Spleen (tissue), 11 donors: ENCODE measurements around the gene POLN. TPM values are rescaled to one million over a fixed set of nuclear protein-coding genes. Genes with fewer than 3 reads are reported as not detected.

Source experiments
- DNase-seq: peaks from one replicate; pipeline ENCODE4 v3.0.0-alpha.2; 2020
- H3K27ac ChIP-seq, 8 donors: fragments of 200-600 bp; sonication (generic) in 7 of 8; 1 replicate in 4 of 8; 2 replicates in 4 of 8; pipeline versions ENCODE4 v1.5.0 to v1.8.0; 2016 to 2021; ENCODE audit warnings: inconsistent platforms in 4 of 8, mild to moderate bottlenecking in 4 of 8, moderate library complexity in 1 of 8
- H3K27me3 ChIP-seq, 7 donors: fragments of 200-600 bp; sonication (generic) in 6 of 7; replicated peaks in 1 of 7; 1 replicate in 4 of 7; 2 replicates in 3 of 7; pipeline versions ENCODE4 v1.5.0 to v1.8.0; 2016 to 2021; ENCODE audit warnings: inconsistent platforms in 3 of 7, mild to moderate bottlenecking in 1 of 7
- H3K36me3 ChIP-seq, 6 donors: fragments of 200-600 bp; sonication (generic) in 5 of 6; 1 replicate in 4 of 6; 2 replicates in 2 of 6; pipeline versions ENCODE4 v1.5.0 to v1.8.0; 2016 to 2021; ENCODE audit warnings: inconsistent platforms in 2 of 6
- H3K4me1 ChIP-seq, 6 donors: fragments of 200-600 bp; sonication (generic) in 5 of 6; 1 replicate in 3 of 6; 2 replicates in 3 of 6; pipeline versions ENCODE4 v1.5.0 to v1.8.0; 2016 to 2021; ENCODE audit warnings: inconsistent platforms in 3 of 6
- H3K4me3 ChIP-seq, 8 donors: fragments of 200-600 bp; sonication (generic) in 7 of 8; 1 replicate in 4 of 8; 2 replicates in 4 of 8; pipeline versions ENCODE4 v1.5.0 to v1.8.0; 2016 to 2021; ENCODE audit warnings: inconsistent platforms in 4 of 8, mild to moderate bottlenecking in 4 of 8, moderate library complexity in 2 of 8
- H3K9me3 ChIP-seq, 8 donors: fragments of 200-600 bp; sonication (generic) in 7 of 8; 1 replicate in 4 of 8; 2 replicates in 4 of 8; pipeline versions ENCODE4 v1.5.0 to v1.8.0; 2016 to 2021; ENCODE audit warnings: inconsistent platforms in 4 of 8
- POLR2A ChIP-seq, 3 donors: fragments of 450-650 bp; IDR thresholded peaks; one replicate each; pipeline ENCODE4 v1.5.1; 2017; ENCODE audit warnings: antibody characterized with exemption in 3 of 3, mild to moderate bottlenecking in 1 of 3
- POLR2AphosphoS5 ChIP-seq, 3 donors: sonication (generic); formaldehyde crosslinking; IDR thresholded peaks; one replicate each; pipeline ENCODE4 v1.5.1; 2017; ENCODE audit warnings: antibody characterized with exemption in 3 of 3
- WGBS, 5 donors: extraction: QIAGEN DNeasy Blood & Tissue Kit in 3 of 5; methylation state at CpG; one replicate each; pipeline versions ENCODE4 v1.1.5 to v1.1.7; 2013 to 2018; 5-methylcytosine and 5-hydroxymethylcytosine counted together
- intact Hi-C: fragments of 100-400 bp; cut with DNase I; formaldehyde crosslinking; loops from one replicate; pipeline ENCODE4 v1.15.0; 2023; ENCODE audit warnings: low total_unique reads
- polyA plus RNA-seq, 3 donors: library from polyadenylated mRNA; stranded (reverse); fragments of 200-250 nt; gene quantifications; one replicate each; pipeline ENCODE4 v1.2.1, GENCODE V29; 2013
- total RNA-seq, 7 donors: library from RNA; depleted of rRNA in 3 of 7; stranded (reverse); fragments of >200 nt in 3 of 7; fragmentation: NEBNext Ultra II Directional in 4 of 7; extraction: Animal tissue kit (Norgen Biotek cat#: 25700) in 4 of 7; gene quantifications; one replicate each; pipeline versions ENCODE4 v1.1.0 to v1.2.1, GENCODE V29; 2016 to 2021
- TF ChIP-seq, protein P1 (sequence below), 11 experiments: fragments of 200-600 bp in 7 of 11; fragments of 450-650 bp in 4 of 11; sonication (generic) in 4 of 11; IDR thresholded peaks in 8 of 11; conservative IDR thresholded peaks in 3 of 11; 1 replicate in 7 of 11; 2 replicates in 4 of 11; pipeline versions ENCODE4 v1.4.0 to v1.8.0; 2016 to 2021; ENCODE audit warnings: antibody characterized with exemption in 11 of 11, inconsistent platforms in 4 of 11, mild to moderate bottlenecking in 1 of 11
- donor health status: healthy with polysubstance abuse.
- donor health status: DM: no; HTN: no; CAD: no; lungs with moderate emphysema.
- donor health status: DM: no; HTN: no; CAD: no.
- donor health status: Bipolar disorder and iron deficiency.
- donor health status: healthy.
- donor health status: DM: no; HTN: no; CAD: no.
- donor health status: DM: yes; HTN: yes; CAD: no.

The POLN gene
- total and polyA plus RNA-seq, 10 donors = 1.2 to 3.5 (median 2.5) TPM

- Histone ChIP-seq H3K27me3 (peaks cover 0 to 5% (median 0%) of the 10 kb centered on the region in 7 donors), H3K36me3 (no peaks in the 10 kb centered on the region), H3K4me3 (no peak overlapping the region), H3K27ac (no peak overlapping the region), H3K4me1 (peaks cover 0 to 12% (median 4%) of the 10 kb centered on the region in 6 donors), H3K9me3 (no peaks in the 10 kb centered on the region)
- intact Hi-C loops = no loop called here
- WGBS, 5 donors = 78 to 91% (median 82%) methylated on average over 5 to 9 of the region's 9 CpGs
- TF ChIP-seq POLR2AphosphoS5 (IDR thresholded peaks at IDR 0.05) (no peak), POLR2A (IDR thresholded peaks at IDR 0.05) (no peak)
- TF ChIP-seq, protein P1, sequence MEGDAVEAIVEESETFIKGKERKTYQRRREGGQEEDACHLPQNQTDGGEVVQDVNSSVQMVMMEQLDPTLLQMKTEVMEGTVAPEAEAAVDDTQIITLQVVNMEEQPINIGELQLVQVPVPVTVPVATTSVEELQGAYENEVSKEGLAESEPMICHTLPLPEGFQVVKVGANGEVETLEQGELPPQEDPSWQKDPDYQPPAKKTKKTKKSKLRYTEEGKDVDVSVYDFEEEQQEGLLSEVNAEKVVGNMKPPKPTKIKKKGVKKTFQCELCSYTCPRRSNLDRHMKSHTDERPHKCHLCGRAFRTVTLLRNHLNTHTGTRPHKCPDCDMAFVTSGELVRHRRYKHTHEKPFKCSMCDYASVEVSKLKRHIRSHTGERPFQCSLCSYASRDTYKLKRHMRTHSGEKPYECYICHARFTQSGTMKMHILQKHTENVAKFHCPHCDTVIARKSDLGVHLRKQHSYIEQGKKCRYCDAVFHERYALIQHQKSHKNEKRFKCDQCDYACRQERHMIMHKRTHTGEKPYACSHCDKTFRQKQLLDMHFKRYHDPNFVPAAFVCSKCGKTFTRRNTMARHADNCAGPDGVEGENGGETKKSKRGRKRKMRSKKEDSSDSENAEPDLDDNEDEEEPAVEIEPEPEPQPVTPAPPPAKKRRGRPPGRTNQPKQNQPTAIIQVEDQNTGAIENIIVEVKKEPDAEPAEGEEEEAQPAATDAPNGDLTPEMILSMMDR (IDR thresholded peaks at IDR 0.05 in 8 of 11, conservative IDR thresholded peaks at IDR 0.05 in 3 of 11) = no peak
- DNase-seq = peak; percentile 72
Measured at GRCh38 chr4:2076908-2077536, 164.9 kb downstream of the POLN start.

DNA sequence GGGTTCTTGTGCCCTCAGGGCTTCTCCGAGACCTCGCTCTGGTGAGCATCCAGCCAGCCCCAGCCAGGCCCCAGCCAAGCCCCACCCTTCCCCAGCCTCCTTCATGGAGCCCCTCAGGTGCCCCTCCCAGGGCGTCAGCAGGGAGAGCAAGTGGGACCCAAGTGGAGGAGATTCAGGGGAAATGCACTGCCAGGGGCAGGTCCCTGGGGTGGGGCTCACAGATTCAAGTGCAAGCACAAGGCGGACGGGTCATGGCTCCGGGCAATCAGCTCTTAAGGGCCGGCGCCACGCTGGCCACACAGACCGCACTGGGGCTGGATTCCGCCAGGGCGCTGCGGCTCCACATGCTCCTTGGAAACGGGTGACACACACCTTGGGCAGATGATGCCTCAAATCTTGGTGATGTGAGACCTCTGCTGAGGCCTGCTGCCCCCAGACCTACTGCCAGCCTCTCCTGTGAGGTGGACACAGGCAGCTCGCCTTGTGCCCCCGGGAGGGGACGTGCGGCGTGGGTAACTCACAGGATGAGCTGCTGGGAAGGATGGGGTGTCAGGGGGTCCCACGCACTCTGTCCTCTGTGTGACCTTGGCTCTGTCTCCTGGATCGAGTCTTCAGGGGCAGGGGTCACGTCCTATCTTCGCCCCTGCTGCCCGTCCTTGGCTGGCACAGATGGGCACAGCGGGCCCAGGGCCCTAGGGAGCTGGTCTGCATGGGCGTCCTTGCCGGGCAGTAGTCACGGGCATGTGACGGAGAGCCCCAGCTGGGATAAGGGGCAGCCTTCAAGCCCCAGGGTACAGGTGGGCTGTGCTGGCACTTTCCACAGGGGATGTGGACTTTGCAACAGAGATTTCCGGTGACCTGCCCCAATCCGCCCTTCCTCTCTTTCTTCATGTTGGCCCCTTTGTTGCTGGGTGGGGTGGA, 165.7 kb downstream of the POLN start:
- H3K27me3 ChIP-seq = peaks cover 0 to 13% (median 0%) of the 10 kb centered on the region in 7 donors
- no peaks in the 10 kb centered on the region for H3K9me3 ChIP-seq
- no peaks in the 10 kb centered on the region for H3K36me3 ChIP-seq
- DNase-seq = peak; percentile 72
- 87 to 93% (median 89%) methylated on average over 8 to 31 of the region's 31 CpGs for WGBS, 5 donors
- intact Hi-C loops = no loop called here
- H3K4me1 ChIP-seq = peaks cover 0 to 20% (median 9%) of the 10 kb centered on the region in 6 donors
- TF ChIP-seq POLR2A (IDR thresholded peaks at IDR 0.05) (no peak), POLR2AphosphoS5 (IDR thresholded peaks at IDR 0.05) (no peak)
- TF ChIP-seq, protein P1 (IDR thresholded peaks at IDR 0.05 in 8 of 11, conservative IDR thresholded peaks at IDR 0.05 in 3 of 11) = no peak
- no peak overlapping the region for H3K27ac ChIP-seq
- H3K4me3 ChIP-seq = no peak overlapping the region

DNA sequence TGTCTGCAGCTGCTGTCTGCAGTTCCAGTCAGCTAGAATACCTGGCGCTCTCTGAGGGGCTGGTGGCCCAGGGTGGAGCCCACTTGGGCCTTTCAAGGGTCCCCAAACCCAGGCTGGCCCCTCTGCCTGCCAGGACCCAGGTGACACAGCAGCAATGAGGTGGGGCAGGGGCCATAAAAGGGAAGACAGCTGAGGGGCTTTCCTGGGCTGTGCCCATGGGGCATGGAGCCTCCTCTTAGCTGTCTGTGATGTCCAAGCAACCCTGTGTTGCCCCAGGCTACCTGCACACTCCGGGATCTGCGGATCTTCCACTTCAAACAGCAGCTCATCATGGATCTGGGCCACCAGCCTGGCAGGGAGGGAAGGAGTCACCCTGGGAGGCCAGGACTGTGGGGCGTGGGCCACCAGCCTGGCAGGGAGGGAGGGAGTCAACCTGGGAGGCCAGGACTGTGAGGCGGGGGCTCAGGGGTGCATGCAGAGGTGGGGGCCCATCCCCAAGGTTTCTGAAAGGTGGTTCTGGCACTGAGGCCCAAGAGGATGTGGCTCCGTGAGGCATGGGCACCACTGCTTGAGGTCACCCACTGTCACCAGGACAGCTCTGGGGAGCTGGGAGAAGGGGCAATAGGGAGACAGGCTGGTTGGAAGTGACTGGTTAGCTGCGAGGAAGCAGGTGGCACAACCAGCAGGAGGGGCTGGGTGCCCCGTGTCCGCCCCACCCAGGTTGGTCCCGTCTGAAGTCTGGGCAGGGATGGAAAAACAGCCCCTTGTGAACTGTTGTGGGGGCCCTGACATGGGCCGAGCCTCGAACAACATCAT, 166.5 kb downstream of the POLN start:
- no peak overlapping the region for H3K4me3 ChIP-seq
- no peaks in the 10 kb centered on the region for H3K36me3 ChIP-seq
- peaks cover 0 to 22% (median 0%) of the 10 kb centered on the region in 7 donors for H3K27me3 ChIP-seq
- DNase-seq = peak; percentile 39
- TF ChIP-seq POLR2AphosphoS5 (IDR thresholded peaks at IDR 0.05) = no peak
- TF ChIP-seq, protein P1 (IDR thresholded peaks at IDR 0.05 in 8 of 11, conservative IDR thresholded peaks at IDR 0.05 in 3 of 11) = no peak
- TF ChIP-seq POLR2A (IDR thresholded peaks at IDR 0.05) = no peak
- H3K27ac ChIP-seq = no peak overlapping the region
- 87 to 95% (median 93%) methylated on average over 5 to 12 of the region's 12 CpGs for WGBS, 5 donors
- peaks cover 0 to 20% (median 9%) of the 10 kb centered on the region in 6 donors for H3K4me1 ChIP-seq
- no peaks in the 10 kb centered on the region for H3K9me3 ChIP-seq
- intact Hi-C loops = no loop called here
